ENCODE measurements around the gene KANSL1L.

KANSL1L gene

DNA sequence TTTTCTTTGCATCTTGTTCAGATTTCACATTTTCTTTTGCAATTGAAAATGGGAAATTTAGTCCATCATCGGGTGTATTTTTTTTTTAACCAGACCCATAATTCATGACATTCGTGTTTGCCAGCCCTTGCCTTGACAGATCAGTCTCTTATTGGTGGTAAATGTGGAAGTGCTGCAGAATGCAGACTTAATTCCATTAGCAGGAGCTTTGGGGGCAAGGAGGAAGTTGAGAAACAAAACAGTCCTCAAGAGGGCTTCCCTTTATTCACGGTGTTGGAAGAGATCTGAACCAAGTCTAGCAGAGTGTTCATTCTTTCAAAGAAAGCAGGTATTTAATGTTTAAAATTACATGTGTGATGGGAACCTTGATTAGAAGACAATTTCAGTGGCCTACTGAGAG is 185.3 kb downstream of the KANSL1L start:
- H4K20me1 ChIP-seq, result no peaks in the 10 kb centered on the region
- H3K27me3 ChIP-seq, result no peaks in the 10 kb centered on the region
- no peaks in the 10 kb centered on the region for H3K36me3 ChIP-seq
- H3K4me1 ChIP-seq, result peaks cover 0 to 16% (median 0%) of the 10 kb centered on the region in 10 experiments; a peak in 7 of 20 replicates
- H3K27ac ChIP-seq, result peak overlapping the region in 4 of 11 experiments; percentile 20 to 48 (median 36); a peak in 6 of 22 replicates
- no peak overlapping the region for H3K4me3 ChIP-seq
- TF ChIP-seq Cebpa-rat (IDR thresholded peaks at IDR 0.05), result no peak
- no peaks in the 10 kb centered on the region for H3K9me3 ChIP-seq (replicated peaks in 1 of 11)
- H3K4me2 ChIP-seq, result peak overlapping the region in 5 of 11 experiments; percentile 34 to 71 (median 57); a peak in 9 of 22 replicates
- H3K9ac ChIP-seq, result no peak overlapping the region

DNA sequence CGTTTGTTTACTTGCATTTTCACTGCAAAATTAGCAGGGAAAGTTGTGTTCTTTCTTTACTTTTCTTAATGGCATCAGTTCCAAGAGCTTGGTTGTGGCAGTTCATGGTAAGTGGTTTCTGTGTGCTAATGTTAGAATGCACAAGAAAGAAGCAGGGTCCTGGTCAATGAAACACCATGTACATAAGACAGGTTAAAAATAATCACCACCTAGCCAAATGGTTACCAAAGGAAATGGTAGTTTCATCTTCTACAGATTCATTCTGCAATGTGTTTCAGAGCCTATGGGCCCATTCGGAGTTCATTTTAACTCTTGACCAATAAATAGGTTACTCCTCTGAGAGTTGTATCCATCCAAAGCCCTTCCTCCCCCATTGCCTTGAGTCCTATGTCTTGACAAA is 186.9 kb downstream of the KANSL1L start:
- H3K27me3 ChIP-seq, result no peaks in the 10 kb centered on the region
- H3K9me3 ChIP-seq (replicated peaks in 1 of 11), result no peaks in the 10 kb centered on the region
- no peaks in the 10 kb centered on the region for H4K20me1 ChIP-seq
- TF ChIP-seq Cebpa-rat (IDR thresholded peaks at IDR 0.05), result no peak
- H3K27ac ChIP-seq, result no peak overlapping the region
- H3K4me3 ChIP-seq, result no peak overlapping the region
- no peak overlapping the region for H3K4me2 ChIP-seq
- no peak overlapping the region for H3K9ac ChIP-seq
- H3K36me3 ChIP-seq, result no peaks in the 10 kb centered on the region
- peaks cover 0 to 16% (median 0%) of the 10 kb centered on the region in 10 experiments; a peak in 7 of 20 replicates for H3K4me1 ChIP-seq

DNA sequence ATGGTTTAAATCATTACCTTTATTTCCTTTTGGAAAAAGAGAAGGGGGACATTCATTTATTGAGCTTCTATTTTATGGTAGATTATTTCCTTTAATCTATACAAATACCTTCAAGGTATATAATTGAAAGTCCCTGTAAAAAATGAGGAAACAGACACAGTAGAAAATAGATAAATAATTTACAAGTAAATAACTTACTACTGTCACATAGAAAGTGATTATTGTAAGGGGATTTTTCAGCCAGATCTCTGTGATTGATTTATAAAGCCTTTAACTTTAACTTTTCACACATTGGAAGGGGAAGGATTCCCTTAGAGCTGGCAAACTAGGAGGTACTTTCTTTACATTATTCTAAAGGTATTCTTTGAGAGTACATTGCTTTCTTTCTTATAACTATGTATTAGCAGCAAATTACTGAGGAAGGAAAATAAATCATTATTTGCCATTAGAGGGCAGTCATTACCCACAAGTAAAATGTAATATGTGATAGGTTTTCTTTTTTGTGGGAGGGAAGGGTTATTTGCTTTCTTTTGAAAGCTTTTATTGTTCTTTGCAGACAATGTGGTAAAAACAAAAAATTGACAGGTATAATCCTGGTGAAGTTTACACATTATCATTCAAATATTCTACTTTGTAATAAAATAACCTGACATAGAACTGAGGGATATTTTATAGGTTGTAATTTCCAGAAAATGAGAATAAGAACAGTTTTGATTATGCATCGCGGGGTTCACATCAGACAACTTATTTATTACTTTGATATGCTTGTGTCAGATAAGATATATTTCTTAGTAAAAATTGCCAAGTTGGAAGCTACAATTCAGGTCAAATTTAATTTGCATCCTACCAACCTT is 193.6 kb downstream of the KANSL1L start:
- H3K9ac ChIP-seq, result no peak overlapping the region
- no peaks in the 10 kb centered on the region for H3K9me3 ChIP-seq (replicated peaks in 1 of 11)
- no peak for TF ChIP-seq Cebpa-rat (IDR thresholded peaks at IDR 0.05)
- H3K4me3 ChIP-seq, result no peak overlapping the region
- no peaks in the 10 kb centered on the region for H4K20me1 ChIP-seq
- H3K4me2 ChIP-seq, result no peak overlapping the region
- no peak overlapping the region for H3K27ac ChIP-seq
- no peaks in the 10 kb centered on the region for H3K4me1 ChIP-seq
- H3K27me3 ChIP-seq, result no peaks in the 10 kb centered on the region
- no peaks in the 10 kb centered on the region for H3K36me3 ChIP-seq

DNA sequence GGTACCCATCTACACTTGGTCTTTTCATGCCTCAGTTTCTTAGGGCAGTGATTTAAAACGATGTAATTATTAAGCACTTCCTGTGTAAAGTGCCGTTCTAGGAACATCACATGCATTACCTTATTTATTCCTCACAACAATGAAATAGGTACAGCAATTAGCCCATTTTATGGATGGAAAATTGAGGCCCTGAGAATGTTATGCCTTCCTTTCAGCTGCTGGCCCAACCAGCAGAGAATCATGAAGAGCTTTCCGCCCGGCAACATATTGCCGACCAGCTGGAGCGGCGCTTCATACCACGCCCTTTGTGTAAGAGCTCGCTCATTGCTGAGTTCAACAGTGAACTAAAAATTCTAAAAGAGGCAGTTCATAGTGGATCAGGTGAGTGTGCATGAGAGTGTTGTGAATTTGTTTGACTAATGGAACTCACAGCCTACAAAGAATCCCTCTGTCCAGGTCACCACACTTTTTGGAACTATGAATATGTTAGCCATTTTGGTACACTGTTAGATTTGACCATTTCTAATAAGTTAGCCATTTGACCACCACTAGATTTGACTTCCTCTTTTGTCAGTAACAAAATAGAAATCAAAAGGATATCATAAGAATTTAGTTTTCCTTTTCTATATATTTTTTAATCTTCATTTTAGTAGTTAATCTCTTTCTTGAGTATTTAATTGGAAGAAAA is 194.4 kb downstream of the KANSL1L start:
- Histone ChIP-seq H3K27me3 (no peaks in the 10 kb centered on the region), H3K4me2 (no peak overlapping the region), H3K4me3 (no peak overlapping the region), H3K27ac (no peak overlapping the region), H3K36me3 (no peaks in the 10 kb centered on the region), H4K20me1 (no peaks in the 10 kb centered on the region), H3K9ac (no peak overlapping the region), H3K9me3 (replicated peaks in 1 of 11) (no peaks in the 10 kb centered on the region), H3K4me1 (no peaks in the 10 kb centered on the region)
- TF ChIP-seq Cebpa-rat (IDR thresholded peaks at IDR 0.05), result no peak

DNA sequence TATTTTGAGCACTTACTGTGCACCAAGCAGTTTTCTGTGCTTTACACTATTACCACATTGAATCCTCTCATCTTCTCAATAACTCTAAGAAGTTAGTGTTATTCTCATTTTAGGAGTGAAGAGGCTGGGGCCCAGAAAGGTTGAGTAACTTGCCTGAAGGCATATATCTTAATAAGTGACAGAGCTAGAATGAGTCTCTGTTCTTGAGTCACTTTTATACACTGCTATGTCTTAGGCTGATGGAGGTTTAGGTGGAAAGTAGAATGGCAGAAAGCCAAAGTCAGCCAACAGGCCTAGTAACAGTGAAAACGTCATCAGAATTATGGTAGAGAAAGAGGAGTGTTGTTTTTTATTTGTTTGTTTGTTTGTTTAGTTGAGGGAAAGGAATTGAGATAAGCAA is 196.6 kb downstream of the KANSL1L start:
- Histone ChIP-seq H3K36me3 (no peaks in the 10 kb centered on the region), H3K27me3 (no peaks in the 10 kb centered on the region), H4K20me1 (no peaks in the 10 kb centered on the region), H3K9ac (no peak overlapping the region), H3K4me2 (no peak overlapping the region), H3K4me1 (no peaks in the 10 kb centered on the region), H3K9me3 (replicated peaks in 1 of 11) (no peaks in the 10 kb centered on the region), H3K4me3 (no peak overlapping the region), H3K27ac (no peak overlapping the region)
- no peak for TF ChIP-seq Cebpa-rat (IDR thresholded peaks at IDR 0.05)

DNA sequence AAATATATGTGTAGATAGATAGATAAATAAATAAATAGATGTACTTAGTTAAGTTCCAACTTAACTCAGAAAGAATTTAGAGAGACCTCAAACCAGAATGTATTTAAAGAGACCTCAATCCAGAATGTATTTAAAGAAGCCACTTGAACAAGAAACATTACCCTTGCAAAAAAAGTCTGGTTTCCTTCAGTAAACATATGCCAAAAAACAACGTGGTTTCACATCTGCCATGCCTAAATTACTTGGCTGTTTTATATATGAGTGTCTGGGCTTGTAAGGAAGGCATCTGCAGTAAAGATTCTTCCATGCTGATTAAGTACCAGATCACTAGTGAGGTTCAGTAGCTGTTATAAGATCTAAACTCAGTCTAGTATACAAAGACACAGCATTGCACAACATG is 197.9 kb downstream of the KANSL1L start:
- Histone ChIP-seq H4K20me1 (no peaks in the 10 kb centered on the region), H3K4me1 (no peaks in the 10 kb centered on the region), H3K36me3 (no peaks in the 10 kb centered on the region), H3K4me3 (no peak overlapping the region), H3K9me3 (replicated peaks in 1 of 11) (no peaks in the 10 kb centered on the region), H3K4me2 (no peak overlapping the region), H3K27ac (no peak overlapping the region), H3K9ac (no peak overlapping the region), H3K27me3 (no peaks in the 10 kb centered on the region)
- TF ChIP-seq Cebpa-rat (IDR thresholded peaks at IDR 0.05), result no peak
